ENCODE data around the gene ZNF526. TPM values are rescaled to one million over a fixed set of nuclear protein-coding genes. Genes with fewer than 3 reads are reported as not detected.
"Not testable (repeated sequence)": the region's sequence is repeated elsewhere in the genome, so short reads cannot be mapped to it uniquely, and the experiment has no call there.

ZNF526 gene
- total RNA-seq, 1 donor from 2014 or later, result 4.1 TPM

- FAIRE-seq, result no peak
- DNase-seq (ENCODE audit: low spot score in 2 of 2), result peak; percentile 96 to 98
These were observed 35.0 kb downstream of the ZNF526 start, which contains the start of gene ERF for GRCh38 chr19:42254850-42255765. Gene ERF (minus strand): TSS chr19:42255128. CDS start chr19:42254999, 129 bp downstream.

- DNase-seq (ENCODE audit: low spot score in 2 of 2) (peak in 1 of 2 donors; percentile 63), FAIRE-seq (no peak)
These were observed 35.9 kb downstream of the ZNF526 start for GRCh38 chr19:42255766-42256745.

- not testable (repeated sequence) for DNase-seq (ENCODE audit: low spot score in 2 of 2); FAIRE-seq
These were observed 37.7 kb downstream of the ZNF526 start for GRCh38 chr19:42257842-42258241.

GRCh38 chr19:42261763-42262162 lies 41.7 kb downstream of the ZNF526 start:
- no peak for FAIRE-seq
- no peak for DNase-seq (ENCODE audit: low spot score in 2 of 2)

- DNase-seq (ENCODE audit: low spot score in 2 of 2); FAIRE-seq: not testable (repeated sequence)
These were observed 46.0 kb downstream of the ZNF526 start for GRCh38 chr19:42266105-42266504.

- FAIRE-seq, result not testable (repeated sequence)
These were observed 47.0 kb downstream of the ZNF526 start for GRCh38 chr19:42266928-42267603.

GRCh38 chr19:42267644-42268141 lies 47.6 kb downstream of the ZNF526 start:
- DNase-seq (ENCODE audit: low spot score in 2 of 2) (no peak), FAIRE-seq (no peak)

More at GRCh38 chr19:42266928-42267603, 47.0 kb downstream of the ZNF526 start:
- DNase-seq (ENCODE audit: low spot score in 2 of 2), result not testable (repeated sequence)

- DNase-seq (ENCODE audit: low spot score in 2 of 2) (peak; percentile 89 to 90), FAIRE-seq (peak; percentile 94)
These were observed 48.1 kb downstream of the ZNF526 start for GRCh38 chr19:42268142-42268703.

GRCh38 chr19:42268704-42269477 lies 48.8 kb downstream of the ZNF526 start, which contains the start of gene CIC:
Gene CIC (plus strand): TSS chr19:42269252. CDS start chr19:42271784, 2,532 bp downstream.
- peak; percentile 99 for FAIRE-seq
- DNase-seq (ENCODE audit: low spot score in 2 of 2), result peak; percentile 94 to 98

GRCh38 chr19:42269478-42270345 lies 49.6 kb downstream of the ZNF526 start:
- no peak for FAIRE-seq

GRCh38 chr19:42270346-42271044 lies 50.4 kb downstream of the ZNF526 start:
- DNase-seq (ENCODE audit: low spot score in 2 of 2) (peak in 1 of 2 donors; percentile 60), FAIRE-seq (no peak)

More at GRCh38 chr19:42269478-42270345, 49.6 kb downstream of the ZNF526 start:
- no peak for DNase-seq (ENCODE audit: low spot score in 2 of 2)

- FAIRE-seq, result no peak
- DNase-seq (ENCODE audit: low spot score in 2 of 2), result no peak
These were observed 50.9 kb downstream of the ZNF526 start for GRCh38 chr19:42271045-42271419.

- DNase-seq (ENCODE audit: low spot score in 2 of 2) (no peak), FAIRE-seq (no peak)
These were observed 51.9 kb downstream of the ZNF526 start for GRCh38 chr19:42271861-42272534.

- FAIRE-seq (no peak), DNase-seq (ENCODE audit: low spot score in 2 of 2) (no peak)
These were observed 52.4 kb downstream of the ZNF526 start for GRCh38 chr19:42272535-42272897.

GRCh38 chr19:42272989-42273406 lies 52.9 kb downstream of the ZNF526 start:
- FAIRE-seq, result no peak
- no peak for DNase-seq (ENCODE audit: low spot score in 2 of 2)

- DNase-seq (ENCODE audit: low spot score in 2 of 2) (no peak), FAIRE-seq (no peak)
These were observed 53.4 kb downstream of the ZNF526 start for GRCh38 chr19:42273407-42274064.
